ENCODE results near the gene BTC.

DNA sequence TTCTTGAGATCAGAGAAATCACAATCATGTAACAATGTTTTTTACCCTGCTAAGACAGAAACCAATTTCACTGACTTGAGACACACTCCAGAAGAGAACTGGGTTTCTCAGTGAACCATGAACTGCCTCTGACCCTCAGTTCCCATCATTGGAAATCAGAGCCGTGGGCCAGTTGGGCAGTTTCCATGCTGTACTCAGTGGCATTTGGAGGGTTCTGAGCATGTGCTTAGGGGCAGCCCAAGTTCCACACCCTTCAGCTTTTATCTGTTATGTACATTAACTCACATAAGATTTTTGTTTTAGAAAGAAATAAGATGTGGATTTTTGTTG lies 77.9 kb downstream of the BTC start:
- TF ChIP-seq, protein P1, sequence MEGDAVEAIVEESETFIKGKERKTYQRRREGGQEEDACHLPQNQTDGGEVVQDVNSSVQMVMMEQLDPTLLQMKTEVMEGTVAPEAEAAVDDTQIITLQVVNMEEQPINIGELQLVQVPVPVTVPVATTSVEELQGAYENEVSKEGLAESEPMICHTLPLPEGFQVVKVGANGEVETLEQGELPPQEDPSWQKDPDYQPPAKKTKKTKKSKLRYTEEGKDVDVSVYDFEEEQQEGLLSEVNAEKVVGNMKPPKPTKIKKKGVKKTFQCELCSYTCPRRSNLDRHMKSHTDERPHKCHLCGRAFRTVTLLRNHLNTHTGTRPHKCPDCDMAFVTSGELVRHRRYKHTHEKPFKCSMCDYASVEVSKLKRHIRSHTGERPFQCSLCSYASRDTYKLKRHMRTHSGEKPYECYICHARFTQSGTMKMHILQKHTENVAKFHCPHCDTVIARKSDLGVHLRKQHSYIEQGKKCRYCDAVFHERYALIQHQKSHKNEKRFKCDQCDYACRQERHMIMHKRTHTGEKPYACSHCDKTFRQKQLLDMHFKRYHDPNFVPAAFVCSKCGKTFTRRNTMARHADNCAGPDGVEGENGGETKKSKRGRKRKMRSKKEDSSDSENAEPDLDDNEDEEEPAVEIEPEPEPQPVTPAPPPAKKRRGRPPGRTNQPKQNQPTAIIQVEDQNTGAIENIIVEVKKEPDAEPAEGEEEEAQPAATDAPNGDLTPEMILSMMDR (IDR thresholded peaks at IDR 0.05): no peak
- TF ChIP-seq POLR2A (IDR thresholded peaks at IDR 0.05; ENCODE audit: low read depth): no peak
